HEK293 (cell line): ENCODE results near the gene SCFD2.
A peak's percentile ranks its signal among the peaks of the same experiment; 100 is the strongest.

Experiments used
- CTCF ChIA-PET: fragments of 350-600 bp; formaldehyde crosslinking; extraction: SDS; loops from one replicate; lab custom pipeline; 2021; ENCODE audit warnings: antibody characterized with exemption; lab: Yijun Ruan, JAX
- POLR2A ChIA-PET: fragments of 300-600 bp; formaldehyde crosslinking; extraction: SDS; loops from one replicate; lab custom pipeline; 2020; ENCODE audit warnings: antibody characterized with exemption, inconsistent platforms; lab: Yijun Ruan, JAX
- H3K27ac ChIP-seq: fragments of 200-500 bp; sonication (Bioruptor generic); 2 replicates; pipeline ENCODE4 v1.5.1; 2014; ENCODE audit warnings: low read depth, low read length, control low read depth, inconsistent platforms; ENCODE audit errors: extremely low read depth
- H3K36me3 ChIP-seq, 2 experiments: fragments of 200-500 bp in 1 of 2; sonication (Bioruptor generic) in 1 of 2; 1 replicate in 1 of 2; 2 replicates in 1 of 2; pipeline ENCODE4 v1.5.1; 2014 to 2017; ENCODE audit warnings: inconsistent platforms in 2 of 2, low read length in 2 of 2; ENCODE audit not compliant: control insufficient read depth in 2 of 2, insufficient read depth in 1 of 2
- H3K4me1 ChIP-seq: fragments of 200-500 bp; sonication (Bioruptor generic); 2 replicates; pipeline ENCODE4 v1.5.1; 2014; ENCODE audit warnings: mild to moderate bottlenecking, low read length, inconsistent platforms; ENCODE audit not compliant: control insufficient read depth, insufficient read depth
- H3K4me3 ChIP-seq: 2 replicates; pipeline ENCODE4 v1.5.1; 2011; ENCODE audit warnings: low read depth, mild to moderate bottlenecking, control low read depth, low read length, moderate library complexity
- H3K9me3 ChIP-seq: fragments of 200-500 bp; sonication (Bioruptor generic); 2 replicates; pipeline ENCODE4 v1.5.1; 2014; ENCODE audit warnings: low read depth, low read length, inconsistent platforms; ENCODE audit not compliant: control insufficient read depth, insufficient read depth
- GLIS2 ChIP-seq: fragments of 450-650 bp; formaldehyde crosslinking; IDR thresholded peaks from 2 replicates; pipeline ENCODE4 v1.5.1; 2016; ENCODE audit warnings: missing biosample characterization, missing genetic modification characterization
- HIC1 ChIP-seq: fragments of 450-650 bp; formaldehyde crosslinking; IDR thresholded peaks from 2 replicates; pipeline ENCODE4 v1.5.1; 2016; ENCODE audit warnings: missing biosample characterization, missing genetic modification characterization
- HOXC10 ChIP-seq: sonication (generic); formaldehyde crosslinking; IDR thresholded peaks from 2 replicates; pipeline ENCODE4 v1.8.1; 2023; ENCODE audit warnings: mild to moderate bottlenecking, missing genetic modification reagents
- IKZF3 ChIP-seq: fragments of 450-650 bp; IDR thresholded peaks from 2 replicates; pipeline ENCODE4 v1.5.0; 2018; ENCODE audit warnings: missing biosample characterization, mild to moderate bottlenecking, missing genetic modification characterization, moderate library complexity
- KLF7 ChIP-seq: fragments of 450-650 bp; formaldehyde crosslinking; IDR thresholded peaks from 2 replicates; pipeline ENCODE4 v1.5.1; 2016; ENCODE audit warnings: missing biosample characterization, missing genetic modification characterization, borderline replicate concordance
- OVOL3 ChIP-seq: fragments of 450-650 bp; formaldehyde crosslinking; IDR thresholded peaks from 2 replicates; pipeline ENCODE4 v1.5.1; 2016; ENCODE audit warnings: missing biosample characterization, missing genetic modification characterization
- PATZ1 ChIP-seq: fragments of 450-650 bp; formaldehyde crosslinking; IDR thresholded peaks from 2 replicates; pipeline ENCODE4 v1.5.1; 2016; ENCODE audit warnings: missing biosample characterization, missing genetic modification characterization
- SP7 ChIP-seq: fragments of 450-650 bp; formaldehyde crosslinking; IDR thresholded peaks from 2 replicates; pipeline ENCODE4 v1.5.1; 2016; ENCODE audit warnings: missing biosample characterization, missing genetic modification characterization
- TCF7L2 ChIP-seq: IDR thresholded peaks from 2 replicates; pipeline ENCODE4 v1.6.1; 2011; ENCODE audit warnings: low read depth, mild to moderate bottlenecking, inconsistent platforms, low read length, moderate library complexity, borderline replicate concordance
- ZBTB8A ChIP-seq: fragments of 450-650 bp; formaldehyde crosslinking; IDR thresholded peaks from 2 replicates; pipeline ENCODE4 v1.5.1; 2016; ENCODE audit warnings: missing biosample characterization, missing genetic modification characterization
- ZEB2 ChIP-seq: fragments of 450-650 bp; formaldehyde crosslinking; IDR thresholded peaks from 2 replicates; pipeline ENCODE4 v1.5.1; 2016; ENCODE audit warnings: missing biosample characterization, missing genetic modification characterization
- ZIC2 ChIP-seq: fragments of 450-650 bp; formaldehyde crosslinking; IDR thresholded peaks from 2 replicates; pipeline ENCODE4 v1.5.1; 2016; ENCODE audit warnings: missing biosample characterization, missing genetic modification characterization
- ZNF112 ChIP-seq: fragments of 450-650 bp; formaldehyde crosslinking; IDR thresholded peaks from 2 replicates; pipeline ENCODE4 v1.5.0; 2017; ENCODE audit warnings: missing biosample characterization, missing genetic modification characterization
- ZNF133 ChIP-seq: fragments of 450-650 bp; formaldehyde crosslinking; IDR thresholded peaks from 2 replicates; pipeline ENCODE4 v1.5.1; 2016; ENCODE audit warnings: missing biosample characterization, missing genetic modification characterization
- ZNF18 ChIP-seq: fragments of 450-650 bp; formaldehyde crosslinking; IDR thresholded peaks from 2 replicates; pipeline ENCODE4 v1.5.1; 2016; ENCODE audit warnings: missing biosample characterization, missing genetic modification characterization
- ZNF24 ChIP-seq: fragments of 450-650 bp; formaldehyde crosslinking; IDR thresholded peaks from 2 replicates; pipeline ENCODE4 v1.5.1; 2016; ENCODE audit warnings: missing biosample characterization, missing genetic modification characterization
- ZNF423 ChIP-seq: fragments of 450-650 bp; formaldehyde crosslinking; IDR thresholded peaks from 2 replicates; pipeline ENCODE4 v1.5.1; 2016; ENCODE audit warnings: missing biosample characterization, missing genetic modification characterization
- ZNF600 ChIP-seq: fragments of 450-650 bp; formaldehyde crosslinking; IDR thresholded peaks from 2 replicates; pipeline ENCODE4 v1.5.1; 2016; ENCODE audit warnings: missing biosample characterization, missing genetic modification characterization
- ZNF624 ChIP-seq: fragments of 450-650 bp; formaldehyde crosslinking; IDR thresholded peaks from 2 replicates; pipeline ENCODE4 v1.5.1; 2017; ENCODE audit warnings: missing biosample characterization, missing genetic modification characterization
- ZNF664 ChIP-seq: fragments of 450-650 bp; formaldehyde crosslinking; IDR thresholded peaks from 2 replicates; pipeline ENCODE4 v1.5.1; 2016; ENCODE audit warnings: missing biosample characterization, missing genetic modification characterization
- ZNF830 ChIP-seq: fragments of 450-650 bp; IDR thresholded peaks from 2 replicates; pipeline ENCODE4 v1.5.0; 2018; ENCODE audit warnings: missing biosample characterization, missing genetic modification characterization, low read depth, mild to moderate bottlenecking, moderate library complexity
- TF ChIP-seq, protein P1 (sequence below): fragments of 450-650 bp; formaldehyde crosslinking; IDR thresholded peaks from 2 replicates; pipeline ENCODE4 v1.5.1; 2016; ENCODE audit warnings: missing biosample characterization, missing genetic modification characterization
- TF ChIP-seq, protein P2 (sequence below): fragments of 450-650 bp; formaldehyde crosslinking; IDR thresholded peaks from 2 replicates; pipeline ENCODE4 v1.5.1; 2017; ENCODE audit warnings: missing biosample characterization, missing genetic modification characterization

Gene SCFD2

DNA sequence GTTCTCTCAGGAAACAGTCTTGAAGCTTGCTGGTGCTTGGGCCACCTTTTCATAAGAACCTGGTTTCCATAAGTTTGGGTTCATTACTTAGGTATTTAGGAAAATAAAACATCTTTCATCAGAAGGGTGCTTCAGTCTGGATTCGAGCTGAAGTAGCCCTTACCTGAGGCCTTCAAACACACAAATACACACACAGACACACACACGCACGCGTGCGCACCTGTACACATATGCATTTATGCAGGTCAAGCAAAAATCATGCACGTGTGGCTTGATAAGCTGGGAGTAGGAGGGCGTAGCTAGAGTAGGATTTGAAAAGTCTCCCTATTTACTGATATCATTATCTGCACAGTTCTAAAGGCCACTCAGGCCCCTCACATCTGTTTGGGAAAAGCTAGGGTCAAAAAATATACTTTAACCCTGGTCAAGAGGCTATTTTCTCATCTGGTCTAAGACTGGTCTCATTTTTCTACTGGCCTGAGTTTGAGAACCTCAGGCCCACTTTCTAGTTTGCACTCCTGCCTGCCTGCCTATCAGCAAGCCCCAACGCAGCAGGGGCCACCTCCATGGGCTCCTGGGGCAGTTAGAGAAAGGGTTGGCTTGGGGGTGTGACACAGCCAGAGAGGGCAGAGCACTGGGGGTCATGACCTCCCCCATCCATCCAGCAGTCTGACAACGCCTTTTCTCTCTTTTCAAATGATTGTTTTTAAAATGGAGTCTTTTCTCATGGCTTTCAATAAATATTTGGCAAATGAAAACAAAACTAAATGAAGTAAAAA, 439.5 kb downstream of the SCFD2 start:
- TF ChIP-seq ZIC2, result peak; percentile 31
- no peak for TF ChIP-seq ZNF830 (tag by site-specific recombination)
- Histone ChIP-seq H3K4me1 (no peaks in the 10 kb centered on the region), H3K4me3 (no peak overlapping the region), H3K27ac (peak overlapping the region; percentile 33; the same call in 1 of the 2 replicates), H3K9me3 (no peaks in the 10 kb centered on the region), H3K36me3 (no peaks in the 10 kb centered on the region)
- ChIA-PET POLR2A (no interaction called here), CTCF (interaction anchor here (0.5 kb wide), 1 partner anchor 34 kb away, joined by 3 read pairs; no protein-coding TSS in a partner anchor)

DNA sequence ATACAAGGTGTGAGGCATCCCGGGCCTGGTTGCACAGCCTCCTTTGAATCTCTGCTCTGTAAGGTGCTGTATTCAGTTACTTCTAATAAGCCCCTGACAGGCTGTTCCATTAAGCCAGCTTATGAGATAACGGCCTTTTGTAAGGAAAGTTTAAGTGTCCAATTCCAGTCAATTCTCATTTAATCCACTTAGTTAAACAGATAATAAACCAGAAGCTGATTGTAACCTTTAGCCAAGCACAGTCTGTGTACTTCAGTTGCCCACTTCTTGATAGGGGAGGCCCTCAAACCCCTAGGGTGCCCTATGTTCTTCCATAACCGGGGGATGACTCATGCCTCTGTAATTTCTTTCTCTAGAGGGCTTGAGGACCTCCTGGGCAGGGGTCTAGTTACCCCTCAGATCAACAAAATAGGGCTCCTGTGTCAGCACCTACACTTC, 440.3 kb downstream of the SCFD2 start:
- no peaks in the 10 kb centered on the region for H3K36me3 ChIP-seq
- no peaks in the 10 kb centered on the region for H3K4me1 ChIP-seq
- peak overlapping the region; percentile 33; the same call in 1 of the 2 replicates for H3K27ac ChIP-seq
- H3K4me3 ChIP-seq, result no peak overlapping the region
- POLR2A ChIA-PET, result interaction anchor here (1.1 kb wide), 1 partner anchor 213 kb away, joined by 4 read pairs; no protein-coding TSS in a partner anchor
- CTCF ChIA-PET, result interaction anchor here (0.5 to 1.4 kb wide), 4 partner anchors 14 to 380 kb away, joined by 3 to 6 read pairs (median 4); no protein-coding TSS in a partner anchor
- no peaks in the 10 kb centered on the region for H3K9me3 ChIP-seq
- peak; percentile 81 for TF ChIP-seq ZNF664 (tag by site-specific recombination)
- TF ChIP-seq SP7 (tag by site-specific recombination), result peak; percentile 80
- TF ChIP-seq ZEB2 (tag by site-specific recombination), result peak; percentile 70
- TF ChIP-seq TCF7L2, result peak; percentile 53; the same call in 1 of the 2 replicates
- no peak for TF ChIP-seq ZNF624 (tag by site-specific recombination)
- TF ChIP-seq, protein P1, sequence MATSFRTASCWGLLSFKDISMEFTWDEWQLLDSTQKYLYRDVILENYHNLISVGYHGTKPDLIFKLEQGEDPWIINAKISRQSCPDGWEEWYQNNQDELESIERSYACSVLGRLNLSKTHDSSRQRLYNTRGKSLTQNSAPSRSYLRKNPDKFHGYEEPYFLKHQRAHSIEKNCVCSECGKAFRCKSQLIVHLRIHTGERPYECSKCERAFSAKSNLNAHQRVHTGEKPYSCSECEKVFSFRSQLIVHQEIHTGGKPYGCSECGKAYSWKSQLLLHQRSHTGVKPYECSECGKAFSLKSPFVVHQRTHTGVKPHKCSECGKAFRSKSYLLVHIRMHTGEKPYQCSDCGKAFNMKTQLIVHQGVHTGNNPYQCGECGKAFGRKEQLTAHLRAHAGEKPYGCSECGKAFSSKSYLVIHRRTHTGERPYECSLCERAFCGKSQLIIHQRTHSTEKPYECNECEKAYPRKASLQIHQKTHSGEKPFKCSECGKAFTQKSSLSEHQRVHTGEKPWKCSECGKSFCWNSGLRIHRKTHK (tag by site-specific recombination), result no peak
- TF ChIP-seq ZNF112 (tag by site-specific recombination), result no peak
- TF ChIP-seq ZNF133 (tag by site-specific recombination), result no peak
- TF ChIP-seq ZNF24, result 0 out of 2 replicates have a peak, but pooled peaks have one; percentile 55
- peak; percentile 58; the same call in 1 of the 2 replicates for TF ChIP-seq GLIS2 (tag by site-specific recombination)
- TF ChIP-seq, protein P2, sequence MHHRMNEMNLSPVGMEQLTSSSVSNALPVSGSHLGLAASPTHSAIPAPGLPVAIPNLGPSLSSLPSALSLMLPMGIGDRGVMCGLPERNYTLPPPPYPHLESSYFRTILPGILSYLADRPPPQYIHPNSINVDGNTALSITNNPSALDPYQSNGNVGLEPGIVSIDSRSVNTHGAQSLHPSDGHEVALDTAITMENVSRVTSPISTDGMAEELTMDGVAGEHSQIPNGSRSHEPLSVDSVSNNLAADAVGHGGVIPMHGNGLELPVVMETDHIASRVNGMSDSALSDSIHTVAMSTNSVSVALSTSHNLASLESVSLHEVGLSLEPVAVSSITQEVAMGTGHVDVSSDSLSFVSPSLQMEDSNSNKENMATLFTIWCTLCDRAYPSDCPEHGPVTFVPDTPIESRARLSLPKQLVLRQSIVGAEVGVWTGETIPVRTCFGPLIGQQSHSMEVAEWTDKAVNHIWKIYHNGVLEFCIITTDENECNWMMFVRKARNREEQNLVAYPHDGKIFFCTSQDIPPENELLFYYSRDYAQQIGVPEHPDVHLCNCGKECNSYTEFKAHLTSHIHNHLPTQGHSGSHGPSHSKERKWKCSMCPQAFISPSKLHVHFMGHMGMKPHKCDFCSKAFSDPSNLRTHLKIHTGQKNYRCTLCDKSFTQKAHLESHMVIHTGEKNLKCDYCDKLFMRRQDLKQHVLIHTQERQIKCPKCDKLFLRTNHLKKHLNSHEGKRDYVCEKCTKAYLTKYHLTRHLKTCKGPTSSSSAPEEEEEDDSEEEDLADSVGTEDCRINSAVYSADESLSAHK (tag by site-specific recombination), result peak; percentile 56
- 0 out of 2 replicates have a peak, but pooled peaks have one; percentile 30 for TF ChIP-seq ZNF18 (tag by site-specific recombination)
- TF ChIP-seq ZNF423 (tag by site-specific recombination), result peak; percentile 57; the same call in 1 of the 2 replicates
- TF ChIP-seq IKZF3 (tag by site-specific recombination), result 0 out of 2 replicates have a peak, but pooled peaks have one; percentile 28
- peak; percentile 58; the same call in 1 of the 2 replicates for TF ChIP-seq HIC1
- peak; percentile 31; the same call in 1 of the 2 replicates for TF ChIP-seq PATZ1 (tag by site-specific recombination)
- TF ChIP-seq KLF7 (tag by site-specific recombination), result no peak
- TF ChIP-seq ZNF600, result peak; percentile 60; the same call in 1 of the 2 replicates
- no peak for TF ChIP-seq HOXC10
- peak; percentile 54; the same call in 1 of the 2 replicates for TF ChIP-seq OVOL3
- TF ChIP-seq ZBTB8A (tag by site-specific recombination), result peak; percentile 69
